G401 (cell line): ENCODE results near the gene PRKCD. TPM values are rescaled to one million over a fixed set of nuclear protein-coding genes. Genes with fewer than 3 reads are reported as not detected.
A peak's percentile ranks its signal among the peaks of the same experiment; 100 is the strongest.

Source experiments
- DNase-seq: peaks from one replicate; pipeline ENCODE4 v3.0.0-alpha.2; 2015; ENCODE audit warnings: low spot score
- in situ Hi-C: cut with HindIII; loops from 2 replicates; pipeline ENCODE4 v1.10.0; 2016; ENCODE audit warnings: low sequenced_read_pairs, mixed read lengths
- total RNA-seq: library from RNA; depleted of rRNA; stranded (reverse); fragments of >200 nt; shearing (Covaris generic); gene quantifications from 2 replicates; pipeline ENCODE4 v1.2.3, GENCODE V29; 2014

PRKCD gene
- total RNA-seq, 1 experiment from 2014 or later: 18.9 TPM

GRCh38 chr3:53167418-53168174 lies 6.6 kb downstream of the PRKCD start:
- in situ Hi-C loops: no loop called here
- no peak for DNase-seq

DNA sequence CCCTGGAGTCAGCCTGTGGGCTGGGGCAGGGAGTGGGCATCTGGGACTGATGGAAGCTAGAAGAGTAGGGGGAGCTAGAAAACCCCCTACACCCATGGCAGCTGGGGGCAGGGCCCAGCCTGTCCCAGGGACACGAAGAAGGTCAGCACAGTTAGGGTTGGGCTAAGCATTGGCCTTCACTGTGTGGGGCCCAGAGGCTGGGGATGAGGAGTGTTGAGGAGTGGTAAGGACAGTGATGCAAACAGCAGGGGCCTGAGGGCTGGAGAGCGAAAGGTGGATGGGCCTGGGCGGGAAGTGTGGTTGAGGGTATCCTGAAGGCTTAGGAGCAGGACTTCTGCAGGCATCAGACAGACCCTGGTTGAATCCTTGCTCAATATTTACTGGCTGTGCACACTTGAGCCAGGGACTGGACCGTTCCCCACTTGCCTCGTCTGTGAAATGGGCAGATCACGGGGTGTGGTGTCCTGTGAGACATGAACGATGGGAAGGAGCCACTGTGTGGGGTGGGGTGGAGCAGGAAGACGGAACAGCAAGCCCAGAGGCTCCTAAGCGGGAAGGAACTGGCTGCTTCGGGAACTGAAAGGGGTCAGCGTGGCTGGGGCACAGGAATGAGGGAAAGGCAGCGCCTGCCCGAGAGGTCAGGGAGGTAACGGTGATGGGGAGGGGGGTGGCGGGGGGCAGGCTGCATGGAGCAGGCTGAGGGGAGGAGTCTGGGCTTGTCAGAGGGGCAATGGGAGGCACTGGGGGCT lies 7.3 kb downstream of the PRKCD start:
- no peak for DNase-seq
- in situ Hi-C loops: no loop called here

- DNase-seq: peak; percentile 13
- in situ Hi-C loops: no loop called here
These were observed 8.2 kb downstream of the PRKCD start for GRCh38 chr3:53169045-53169831.

- in situ Hi-C loops: no loop called here
- no peak for DNase-seq
These were observed 8.9 kb downstream of the PRKCD start for GRCh38 chr3:53169832-53170324.

GRCh38 chr3:53170325-53171063 lies 9.5 kb downstream of the PRKCD start:
- in situ Hi-C loops: no loop called here
- DNase-seq: no peak

- in situ Hi-C loops: no loop called here
- no peak for DNase-seq
These were observed 10.0 kb downstream of the PRKCD start for GRCh38 chr3:53171064-53171418.

GRCh38 chr3:53171827-53172505 lies 11.0 kb downstream of the PRKCD start:
- no peak for DNase-seq
- in situ Hi-C loops: no loop called here

- DNase-seq: no peak
- in situ Hi-C loops: no loop called here
These were observed 12.1 kb downstream of the PRKCD start for GRCh38 chr3:53173107-53173506.

DNA sequence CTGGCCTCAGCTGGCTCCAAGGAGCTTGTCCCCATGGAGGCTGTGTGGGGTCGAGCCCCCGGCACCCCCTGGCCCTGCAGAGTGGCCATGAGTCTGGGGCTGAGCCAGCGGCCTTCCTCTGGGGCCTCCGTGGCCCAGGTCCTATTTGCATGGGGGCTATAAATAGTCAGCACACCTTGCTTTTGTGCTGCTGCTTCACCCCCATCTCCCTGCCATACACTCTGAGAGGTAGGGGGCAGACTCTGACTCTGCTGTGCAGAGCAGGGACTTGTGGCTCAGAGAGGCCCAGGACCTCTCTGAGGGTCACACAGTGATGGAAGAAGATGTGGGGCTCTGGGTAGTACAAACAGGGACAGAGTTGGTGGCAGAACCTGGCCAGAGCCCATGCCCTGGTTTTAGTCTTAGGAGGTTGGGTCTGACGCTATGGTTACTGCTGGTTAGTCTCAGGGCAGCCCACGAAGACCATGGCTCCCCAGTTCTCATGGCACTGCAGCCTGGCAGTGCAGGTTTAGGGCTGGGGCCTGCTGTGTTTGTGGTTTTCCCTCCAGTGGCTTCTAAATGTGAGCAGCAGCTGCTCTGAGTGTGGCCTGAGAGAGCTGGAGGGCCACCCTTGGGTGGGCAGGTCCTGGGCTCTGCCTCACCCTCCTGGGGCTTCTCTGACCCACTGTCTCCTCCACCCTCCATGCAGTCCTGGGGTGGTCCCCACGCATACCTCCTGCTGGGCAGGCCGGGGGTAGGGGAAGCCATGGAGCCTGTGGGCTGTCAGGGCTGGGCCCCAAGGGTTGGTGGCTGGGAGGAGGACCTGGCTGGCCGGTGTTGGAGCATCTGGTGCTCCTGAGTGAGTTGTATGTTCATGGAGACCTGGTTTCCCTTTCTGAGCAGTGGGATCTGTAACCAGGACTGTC lies 13.6 kb downstream of the PRKCD start:
- in situ Hi-C loops: no loop called here

GRCh38 chr3:53175613-53176540 lies 14.9 kb downstream of the PRKCD start:
- in situ Hi-C loops: no loop called here
- DNase-seq: no peak

More for the DNA sequence above, 13.6 kb downstream of the PRKCD start:
- DNase-seq: no peak

DNA sequence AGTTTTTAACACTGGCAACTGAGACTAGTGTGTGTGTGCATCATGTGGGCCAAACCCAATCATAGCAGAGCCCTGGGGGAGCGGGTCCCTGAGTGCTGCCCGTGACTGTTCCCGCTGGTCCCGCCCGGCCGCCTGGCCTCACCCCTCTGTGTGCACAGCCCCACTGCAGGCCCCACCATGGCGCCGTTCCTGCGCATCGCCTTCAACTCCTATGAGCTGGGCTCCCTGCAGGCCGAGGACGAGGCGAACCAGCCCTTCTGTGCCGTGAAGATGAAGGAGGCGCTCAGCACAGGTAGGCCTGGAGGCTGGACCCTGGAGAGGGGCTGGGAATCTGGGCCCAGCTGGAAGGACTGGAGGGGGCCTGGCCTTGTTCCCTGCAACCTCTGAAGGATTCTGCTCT lies 17.2 kb downstream of the PRKCD start:
- DNase-seq: no peak
- in situ Hi-C loops: no loop called here

DNA sequence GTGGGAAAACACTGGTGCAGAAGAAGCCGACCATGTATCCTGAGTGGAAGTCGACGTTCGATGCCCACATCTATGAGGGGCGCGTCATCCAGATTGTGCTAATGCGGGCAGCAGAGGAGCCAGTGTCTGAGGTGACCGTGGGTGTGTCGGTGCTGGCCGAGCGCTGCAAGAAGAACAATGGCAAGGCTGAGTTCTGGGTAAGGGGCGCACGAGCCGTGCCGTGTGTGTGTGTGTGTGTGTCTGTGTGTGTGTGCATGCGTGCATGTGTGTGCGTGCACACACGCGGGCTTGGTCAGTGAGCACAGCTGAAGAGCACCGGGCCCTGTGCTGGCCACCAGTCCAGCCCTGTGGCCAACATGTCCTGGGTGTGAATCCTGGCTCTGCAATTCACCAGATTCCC lies 18.6 kb downstream of the PRKCD start:
- in situ Hi-C loops: no loop called here
- DNase-seq: no peak

GRCh38 chr3:53180305-53181023 lies 19.5 kb downstream of the PRKCD start:
- in situ Hi-C loops: no loop called here
- DNase-seq: no peak

DNA sequence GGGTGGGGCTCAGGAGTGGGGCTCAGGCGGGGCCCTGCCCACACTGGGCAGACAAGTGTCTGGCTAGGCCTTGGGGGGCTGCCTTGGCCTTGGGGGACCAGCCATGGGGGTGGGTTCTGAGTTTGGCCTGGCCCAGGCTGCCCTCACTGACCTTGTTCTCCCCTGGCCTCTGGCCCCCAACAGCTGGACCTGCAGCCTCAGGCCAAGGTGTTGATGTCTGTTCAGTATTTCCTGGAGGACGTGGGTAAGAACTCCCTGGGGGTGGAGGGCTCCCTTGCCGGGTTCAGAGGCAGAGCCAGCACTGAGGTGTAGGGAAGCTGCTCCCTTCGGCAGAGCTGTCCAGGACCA lies 20.0 kb downstream of the PRKCD start:
- in situ Hi-C loops: no loop called here
- no peak for DNase-seq

DNA sequence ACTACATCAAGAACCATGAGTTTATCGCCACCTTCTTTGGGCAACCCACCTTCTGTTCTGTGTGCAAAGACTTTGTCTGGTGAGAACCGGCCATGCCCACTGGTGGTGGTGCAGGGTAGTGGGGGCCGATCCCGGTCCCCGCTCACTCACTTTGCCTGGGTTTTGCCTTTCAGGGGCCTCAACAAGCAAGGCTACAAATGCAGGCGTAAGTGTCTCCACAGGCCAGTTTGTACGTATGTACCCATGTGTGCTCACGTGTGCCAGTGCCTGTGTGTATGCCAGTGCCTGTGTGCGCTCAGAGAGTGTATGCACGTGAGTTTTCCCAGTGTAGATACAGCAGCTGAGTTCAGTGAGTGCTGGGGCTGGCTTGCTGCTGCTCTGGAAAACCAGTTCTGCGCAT lies 20.5 kb downstream of the PRKCD start:
- DNase-seq: no peak
- in situ Hi-C loops: no loop called here

DNA sequence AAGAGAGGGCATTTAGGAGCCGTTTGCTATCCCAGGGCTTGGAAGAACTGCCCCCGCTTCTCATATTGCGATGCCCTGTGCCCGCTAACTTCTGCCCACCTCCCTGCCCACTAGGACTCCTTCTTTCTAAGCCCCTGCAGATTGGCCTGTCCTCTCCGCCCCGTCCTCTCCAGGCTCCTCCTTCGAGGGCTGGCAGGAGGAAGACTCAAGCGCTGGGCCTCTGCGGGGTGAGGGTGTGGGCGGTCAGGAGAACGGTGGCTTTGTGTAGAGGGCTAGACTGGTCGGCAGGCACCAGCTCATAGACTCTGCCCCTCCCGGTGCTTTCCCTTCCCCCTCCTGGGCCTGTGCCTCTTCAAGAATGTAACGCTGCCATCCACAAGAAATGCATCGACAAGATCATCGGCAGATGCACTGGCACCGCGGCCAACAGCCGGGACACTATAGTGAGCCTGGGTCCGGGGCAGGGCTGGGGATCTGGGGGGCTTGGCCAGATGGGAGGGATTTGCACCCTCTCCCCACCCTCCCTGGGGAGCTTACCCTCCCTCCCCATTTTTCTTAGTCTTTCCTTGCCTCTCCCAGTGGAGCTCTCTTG lies 21.9 kb downstream of the PRKCD start:
- in situ Hi-C loops: no loop called here
- DNase-seq: no peak
